Activated CD4-positive, CD25-positive, alpha-beta regulatory T cell treated with anti-CD3 and anti-CD28 coated beads, Interleukin-2, amount 50 U/mL, for 24 hours (primary cell): ENCODE results near the gene PHF20.
"Not testable (repeated sequence)": the region's sequence is repeated elsewhere in the genome, so short reads cannot be mapped to it uniquely, and the experiment has no call there.

Source experiments
- ATAC-seq, 2 donors: fragments of 150-1000 bp; cut with Tn5 transposase; one replicate each; pipeline ENCODE4 v1.10.0; 2021; ENCODE audit warnings: mild to moderate bottlenecking in 1 of 2, moderate library complexity in 1 of 2

PHF20 gene

DNA sequence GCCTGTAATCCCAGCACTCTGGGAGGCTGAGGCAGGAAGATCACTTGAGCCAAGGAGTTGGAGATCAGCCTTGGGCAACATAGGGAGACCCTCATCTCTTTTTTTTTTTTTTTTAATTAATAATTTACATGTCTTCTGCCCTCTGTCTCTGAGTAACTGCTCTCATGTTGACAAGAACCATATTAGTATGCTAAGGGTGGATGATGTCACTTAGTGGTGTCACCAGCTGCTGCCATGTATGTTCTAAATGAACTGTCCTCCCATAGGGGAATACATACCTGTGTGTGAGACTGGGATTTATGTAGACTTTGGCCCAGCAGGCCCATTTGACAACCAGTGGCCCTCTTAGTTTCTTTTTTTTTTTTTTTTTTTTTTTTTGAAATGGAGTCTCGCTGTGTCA lies 116.8 kb downstream of the PHF20 start:
- ATAC-seq: peak; percentile 53 to 64

DNA sequence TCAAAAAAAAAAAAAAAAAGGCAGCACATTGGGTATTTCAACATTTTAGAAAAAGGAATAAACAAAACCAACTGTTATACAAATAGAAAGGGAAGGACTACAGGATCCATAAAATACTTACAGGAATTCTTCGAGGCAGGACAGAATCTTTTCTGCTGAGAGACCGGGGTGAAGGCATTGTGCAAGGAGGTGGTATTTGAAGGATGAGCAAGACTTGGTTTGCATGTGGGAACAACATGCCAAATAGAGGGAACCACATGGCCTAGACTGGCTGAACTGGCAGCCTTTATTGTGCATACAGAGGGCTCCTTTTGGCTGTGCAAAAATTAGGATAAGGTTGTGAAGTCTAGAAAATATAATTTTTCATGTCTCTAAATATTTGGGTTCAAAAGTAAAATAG lies 119.6 kb downstream of the PHF20 start:
- no peak for ATAC-seq

DNA sequence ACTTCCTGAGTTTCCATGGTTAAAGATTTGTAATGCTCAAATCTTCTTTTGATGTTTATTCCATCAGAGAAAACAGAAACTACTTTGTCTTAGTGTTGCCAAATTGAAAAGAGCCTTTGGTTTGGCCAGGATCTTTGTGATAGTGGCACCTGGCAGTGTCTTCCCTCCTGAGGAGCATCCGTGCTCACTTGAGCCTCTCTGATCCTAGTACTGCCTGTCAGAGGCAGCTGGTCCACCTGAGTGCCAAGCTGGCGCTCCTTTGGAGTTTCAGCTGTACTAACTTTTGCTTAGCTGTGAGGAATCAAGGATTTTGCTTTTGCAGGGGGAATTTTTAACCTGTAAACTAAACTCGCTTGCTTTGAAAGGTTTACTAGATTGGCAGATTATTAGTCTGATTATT lies 121.1 kb downstream of the PHF20 start:
- ATAC-seq: no peak

DNA sequence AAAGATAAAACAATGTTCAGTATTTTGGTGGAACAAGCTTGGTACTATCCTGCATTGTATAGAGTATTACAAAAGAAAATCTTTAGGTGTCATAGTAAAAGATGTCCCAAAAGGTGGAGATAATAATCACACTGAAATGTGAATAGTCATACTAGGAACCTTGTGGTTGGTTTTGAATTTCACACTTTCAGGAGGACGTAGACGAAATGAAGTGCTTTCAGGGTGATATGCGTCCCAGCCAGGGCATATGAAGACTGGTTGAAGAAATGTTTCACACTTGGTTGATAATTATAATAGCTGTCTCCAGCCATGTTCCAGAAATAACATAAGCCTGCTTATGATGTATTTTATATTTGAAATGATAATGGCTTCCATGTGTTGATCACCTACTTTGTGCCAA lies 122.1 kb downstream of the PHF20 start:
- ATAC-seq: peak; percentile 73 to 85

DNA sequence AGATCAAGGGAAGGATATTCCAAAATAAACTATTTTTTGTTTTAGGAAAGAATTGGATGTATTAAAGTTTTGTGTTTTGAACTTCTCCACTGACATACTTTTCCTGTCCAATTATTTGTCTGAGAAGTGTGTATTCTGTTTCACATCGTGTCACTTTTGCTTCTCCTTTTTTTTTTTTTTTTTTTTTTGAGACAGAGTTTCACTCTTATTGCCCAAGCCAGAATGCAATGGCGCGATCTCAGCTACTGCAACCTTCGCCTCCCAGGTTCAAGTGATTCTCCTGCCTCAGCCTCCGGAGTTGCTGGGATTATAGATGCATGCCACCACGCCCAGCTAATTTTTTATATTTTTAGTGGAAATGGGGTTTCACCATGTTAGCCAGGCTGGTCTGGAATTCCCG lies 123.7 kb downstream of the PHF20 start:
- ATAC-seq: not testable (repeated sequence)

DNA sequence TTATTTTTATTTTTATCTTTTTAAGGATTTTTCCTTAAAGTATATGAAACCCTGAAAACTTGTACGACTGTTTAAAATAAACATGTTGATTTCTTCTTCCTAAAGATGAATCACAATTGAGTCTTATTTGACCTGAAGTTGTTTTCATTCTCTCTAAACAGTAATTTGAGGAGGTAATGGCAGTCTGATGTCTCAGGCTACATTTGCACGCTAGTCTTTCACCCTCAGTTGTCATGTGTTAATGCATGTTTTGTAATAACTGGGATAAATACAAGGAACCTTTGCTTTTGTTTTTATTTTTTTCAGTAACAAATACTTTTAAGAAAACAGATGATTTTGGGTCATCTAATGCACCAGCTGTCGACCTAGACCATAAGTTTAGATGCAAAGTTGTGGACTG lies 127.2 kb downstream of the PHF20 start:
- ATAC-seq: no peak

DNA sequence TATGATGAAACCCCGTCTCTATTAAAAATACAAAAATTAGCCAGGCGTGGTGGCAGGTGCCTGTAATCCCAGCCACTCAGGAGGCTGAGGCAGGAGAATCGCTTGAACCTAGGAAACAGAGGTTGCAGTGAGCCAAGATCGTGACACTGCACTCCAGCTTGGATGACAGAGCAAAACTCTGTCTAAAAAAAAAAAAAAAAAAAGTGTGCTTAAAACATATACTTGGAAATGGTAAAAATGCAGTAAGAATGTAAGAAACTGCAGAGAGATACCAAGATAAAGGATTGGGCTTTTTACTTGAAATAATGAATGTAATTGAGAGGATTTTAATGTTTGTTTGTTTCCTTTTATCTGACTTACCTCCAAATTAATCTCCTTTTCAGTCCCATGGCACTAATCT lies 129.4 kb downstream of the PHF20 start:
- not testable (repeated sequence) for ATAC-seq

DNA sequence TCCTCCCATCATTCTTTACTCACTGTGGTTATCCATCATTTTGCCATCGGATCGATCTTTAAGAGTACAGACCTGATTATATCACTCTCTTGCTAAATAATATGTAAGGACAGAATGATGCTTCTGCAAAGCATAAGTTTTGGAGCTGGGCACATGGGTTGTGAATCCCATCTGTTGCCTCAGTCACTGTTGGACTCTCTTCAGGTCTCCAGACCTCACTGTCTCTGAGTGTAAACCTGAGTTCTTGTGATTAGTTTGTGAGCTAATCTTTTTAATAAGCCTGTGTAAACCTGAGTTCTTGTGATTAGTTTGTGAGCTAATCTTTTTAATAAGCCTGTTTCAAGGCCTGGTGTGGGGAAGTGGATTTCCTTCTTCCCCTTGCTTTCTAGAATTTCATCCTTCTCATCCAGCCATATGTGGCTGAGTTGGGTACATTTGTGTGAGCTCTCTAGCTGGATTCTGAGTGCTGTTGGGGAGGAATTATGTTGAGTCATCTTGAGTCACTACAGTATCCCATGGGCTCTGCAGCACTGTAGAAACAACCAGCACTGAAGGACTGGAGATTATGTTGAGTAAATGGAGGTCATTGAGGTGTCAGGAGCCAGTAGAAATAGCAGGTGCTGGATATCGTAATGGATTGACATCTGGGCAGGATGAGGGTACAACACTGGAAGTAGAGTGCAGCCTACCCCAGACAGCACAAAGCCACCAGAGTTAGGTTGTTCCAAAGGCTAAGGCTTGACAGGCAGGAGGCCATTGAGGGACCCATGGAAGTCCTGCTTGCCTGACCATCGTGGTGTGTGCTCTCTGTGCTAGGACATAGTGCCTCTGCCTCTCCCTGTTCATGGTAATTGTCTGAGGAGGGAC lies 130.1 kb downstream of the PHF20 start:
- no peak for ATAC-seq

DNA sequence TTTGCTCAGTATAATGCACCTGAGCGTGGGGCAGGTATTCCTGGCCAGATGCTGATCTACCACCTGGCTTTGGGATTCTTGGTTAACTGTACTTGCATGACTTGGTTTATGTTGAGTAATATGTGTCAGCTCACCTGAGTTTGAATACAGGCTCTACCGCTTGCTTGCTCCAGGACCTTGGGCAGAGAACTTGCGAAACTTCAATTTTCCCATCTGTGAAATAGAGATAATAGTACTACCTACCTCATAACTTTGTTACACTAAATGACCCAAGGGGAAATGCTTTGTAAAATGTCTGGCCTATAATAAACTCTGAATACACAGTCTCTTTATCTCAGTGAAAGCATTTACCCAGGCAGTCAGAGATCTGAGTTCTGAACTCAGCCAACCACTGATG lies 130.7 kb downstream of the PHF20 start:
- no peak for ATAC-seq

DNA sequence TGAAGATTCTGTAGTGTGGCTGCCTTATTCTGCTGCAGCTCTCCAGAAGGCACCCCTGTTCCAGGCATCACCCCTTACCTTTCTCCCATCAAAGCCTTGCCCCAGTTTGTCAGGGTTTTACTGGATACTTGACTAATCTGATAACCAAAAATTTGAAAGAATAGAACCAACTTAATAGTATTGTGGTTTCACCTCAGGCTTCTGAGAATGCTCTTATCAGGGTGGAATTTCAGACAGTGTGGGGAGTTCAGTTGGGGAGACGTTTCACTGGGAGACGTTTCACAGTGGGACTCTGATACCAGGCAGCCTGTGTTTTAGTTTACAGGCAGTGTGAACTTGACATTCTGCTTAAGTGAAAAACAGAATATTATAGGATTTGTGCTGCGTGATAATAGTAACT lies 132.0 kb downstream of the PHF20 start:
- ATAC-seq: no peak

DNA sequence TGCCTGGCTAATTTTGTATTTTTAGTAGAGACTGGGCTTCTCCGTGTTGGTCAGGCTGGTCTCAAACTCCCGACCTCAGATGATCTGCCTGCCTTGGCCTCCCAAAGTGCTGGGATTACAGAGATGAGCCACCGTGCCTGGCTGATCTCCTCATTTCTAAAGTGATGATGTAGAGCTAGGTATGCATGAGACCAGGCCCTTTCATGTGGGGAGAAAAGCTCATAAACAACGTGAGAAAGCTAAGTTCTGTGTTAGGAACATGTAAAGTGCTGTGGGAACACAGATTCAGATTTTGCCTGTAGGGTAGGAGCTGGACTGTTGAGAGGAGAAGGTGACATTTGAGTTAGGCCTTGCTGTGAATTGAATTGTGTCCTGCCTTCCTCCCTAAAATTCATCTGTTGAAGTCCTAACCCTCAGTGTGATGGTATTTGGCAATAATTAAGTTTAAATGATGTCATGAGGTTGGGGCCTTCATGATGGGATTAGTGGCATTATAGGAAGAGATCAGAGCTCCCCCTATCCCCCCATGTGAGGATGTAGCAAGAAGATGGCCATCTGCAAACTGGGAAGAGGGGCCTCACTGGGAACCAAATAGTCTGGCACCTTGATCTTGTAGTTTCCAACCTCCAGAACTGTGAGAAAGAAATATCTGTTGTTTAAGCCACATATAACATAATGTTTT lies 133.3 kb downstream of the PHF20 start:
- no peak for ATAC-seq

DNA sequence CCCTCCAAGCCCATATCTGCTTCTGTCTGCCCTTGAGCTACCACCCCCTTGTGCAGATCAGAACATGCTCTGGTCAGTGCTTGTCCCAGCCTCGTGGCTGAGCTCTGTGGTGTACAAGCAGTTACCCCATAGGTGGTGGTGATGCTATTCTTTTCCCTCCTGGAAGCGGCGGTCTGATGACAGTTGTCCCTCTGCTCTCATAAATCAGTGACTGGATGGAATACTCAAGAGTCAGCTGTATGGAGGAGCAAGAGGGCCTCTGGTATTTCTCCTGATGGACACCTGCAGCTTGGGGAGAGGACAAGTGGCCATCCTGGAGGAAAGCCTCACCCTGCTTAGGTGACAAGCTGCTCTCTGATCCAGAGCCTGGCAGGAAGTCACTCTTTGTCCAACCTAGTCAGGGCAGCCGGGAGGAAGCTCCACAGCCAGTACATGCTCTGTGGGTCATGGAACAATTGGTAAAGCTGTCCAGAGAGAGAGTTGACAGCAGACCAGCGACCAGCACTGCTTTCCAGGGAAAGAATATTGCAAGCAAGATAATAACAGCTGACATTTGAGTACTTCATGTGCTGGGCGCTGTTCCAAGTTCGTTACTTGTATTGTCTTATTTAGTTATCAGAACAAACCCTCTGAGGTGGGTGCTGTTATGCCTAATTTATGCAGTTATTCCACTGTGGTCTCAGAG lies 135.3 kb downstream of the PHF20 start:
- ATAC-seq: no peak

DNA sequence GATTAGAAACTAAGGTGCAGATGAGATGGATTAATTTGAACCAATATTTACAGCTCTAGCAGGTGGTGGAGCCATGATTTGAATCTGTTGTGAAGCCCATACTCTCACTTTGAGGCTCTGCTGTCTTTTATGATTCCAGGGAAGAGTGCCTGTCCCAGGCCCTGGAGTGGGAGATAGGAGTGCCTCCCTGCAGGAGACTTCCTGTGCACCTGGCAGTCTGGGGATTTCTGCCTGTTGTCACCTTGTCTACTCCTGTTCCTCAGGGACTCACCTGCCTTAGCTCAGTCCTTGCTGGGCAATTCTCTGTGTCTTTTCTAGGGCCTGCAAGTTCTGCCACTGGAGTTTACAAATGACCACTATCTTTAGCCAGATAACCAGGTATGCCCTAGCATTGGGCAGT lies 136.2 kb downstream of the PHF20 start:
- no peak for ATAC-seq

DNA sequence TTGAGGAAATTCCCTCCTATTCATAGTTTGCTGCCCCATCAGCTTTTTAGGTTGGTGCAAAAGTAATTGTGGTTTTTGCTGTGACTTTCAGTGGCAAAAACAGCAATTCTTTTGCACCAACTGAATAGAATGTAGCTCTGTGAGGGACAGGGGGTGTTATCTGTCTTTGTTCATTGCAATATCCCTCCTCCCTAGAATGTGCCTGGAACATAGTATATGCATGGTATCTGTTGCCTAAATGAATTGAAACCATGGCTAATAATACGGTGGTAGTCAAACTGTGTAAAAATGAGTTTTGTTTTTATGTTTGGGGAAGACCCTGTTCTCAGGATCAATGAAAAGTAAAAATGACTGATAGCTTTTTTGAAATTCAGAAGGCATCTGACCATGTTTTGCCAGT lies 137.4 kb downstream of the PHF20 start:
- peak in 1 of 2 donors; percentile 71 for ATAC-seq

DNA sequence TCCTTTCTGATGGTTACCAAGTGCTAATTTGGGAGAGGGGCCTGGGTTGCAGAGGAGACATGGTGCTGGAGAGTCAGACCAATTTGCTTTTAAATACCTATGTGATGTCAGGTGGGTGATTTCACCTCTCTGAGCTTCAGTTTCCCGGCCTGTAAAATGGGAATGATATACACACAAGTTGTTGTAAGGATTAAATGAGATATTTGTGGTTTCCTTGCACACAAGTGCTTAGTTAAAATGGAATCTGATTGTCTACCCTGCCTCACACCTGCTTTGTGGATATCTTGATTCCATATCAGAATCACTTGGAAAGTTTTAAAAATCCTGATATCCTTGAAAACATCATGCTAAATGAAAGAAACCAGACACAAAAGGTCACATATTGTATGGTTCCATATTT lies 138.0 kb downstream of the PHF20 start:
- no peak for ATAC-seq

DNA sequence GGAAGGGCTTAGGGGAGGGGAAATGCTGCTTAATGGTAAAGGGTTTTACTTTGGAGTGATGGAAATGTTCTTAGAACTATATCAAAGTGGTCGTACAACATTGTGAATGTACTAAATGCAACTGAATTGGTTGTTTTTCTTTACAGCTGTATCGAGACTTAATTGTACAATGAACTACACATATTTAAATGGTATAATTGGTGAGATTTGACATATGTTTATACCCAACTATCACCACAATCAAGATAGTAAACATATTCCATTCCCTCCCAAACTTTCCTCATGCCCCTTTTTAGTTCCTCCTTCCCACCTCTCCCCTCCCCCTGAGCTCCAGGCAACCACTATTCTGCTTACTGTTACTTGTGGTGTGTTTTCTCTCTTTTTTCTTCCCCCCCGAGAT lies 138.4 kb downstream of the PHF20 start:
- ATAC-seq: no peak

DNA sequence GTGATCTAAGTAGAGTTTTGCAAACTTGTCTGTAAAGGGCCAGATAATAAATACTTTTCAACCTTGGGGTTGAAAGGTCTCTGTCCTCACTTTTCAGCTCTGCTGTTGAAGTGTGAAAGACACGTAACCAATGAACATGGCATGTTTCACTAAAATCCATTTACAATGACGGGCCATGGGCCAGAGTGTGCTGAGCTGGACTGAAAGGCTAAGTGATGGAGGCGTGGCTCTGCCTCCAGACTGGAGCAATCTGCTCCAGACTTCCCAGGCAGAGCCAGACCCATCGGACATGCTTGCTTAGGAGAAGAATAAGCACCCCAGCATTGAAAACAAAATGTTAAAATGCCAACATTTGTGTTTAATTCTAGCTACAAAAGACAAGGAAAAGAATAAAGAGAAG lies 141.1 kb downstream of the PHF20 start:
- no peak for ATAC-seq

DNA sequence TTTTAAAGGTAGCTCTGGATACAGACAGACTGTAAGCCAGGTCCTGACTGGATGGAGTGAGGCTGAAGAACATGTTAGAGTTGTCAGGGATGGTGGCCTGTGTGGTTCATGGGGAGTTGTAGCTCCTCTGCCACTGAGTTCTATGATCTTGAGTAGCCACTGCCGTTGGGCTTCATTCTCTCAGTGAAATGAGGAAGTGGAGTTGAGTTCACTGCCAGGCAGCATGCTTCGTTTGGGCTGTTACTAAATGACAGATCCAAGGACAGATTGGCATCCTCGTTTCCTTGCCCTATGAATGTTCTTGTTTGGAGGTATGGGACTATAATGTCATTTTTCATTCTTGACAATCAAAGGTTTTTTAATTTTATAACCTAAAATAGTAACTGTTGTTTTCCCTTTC lies 145.3 kb downstream of the PHF20 start:
- no peak for ATAC-seq

DNA sequence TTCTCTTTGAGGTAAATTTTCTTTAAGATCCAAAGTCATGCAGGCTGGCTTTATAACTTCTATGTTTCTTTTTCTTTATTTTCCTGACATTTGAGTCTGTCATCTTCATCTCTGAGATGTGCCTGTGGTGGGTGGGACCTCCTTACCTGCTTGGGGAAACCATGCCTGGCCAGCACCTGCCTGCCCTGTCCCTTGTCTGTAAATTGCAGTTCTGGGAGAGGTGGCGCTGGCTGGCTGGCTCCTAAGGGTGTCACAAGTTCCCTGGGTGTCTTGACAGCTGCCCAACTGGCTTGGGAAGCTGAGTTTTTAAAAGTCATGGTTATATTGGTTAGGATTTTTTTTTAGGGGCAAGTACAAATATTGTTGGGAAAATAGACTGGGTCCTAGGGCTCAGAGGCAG lies 146.2 kb downstream of the PHF20 start:
- ATAC-seq: no peak

DNA sequence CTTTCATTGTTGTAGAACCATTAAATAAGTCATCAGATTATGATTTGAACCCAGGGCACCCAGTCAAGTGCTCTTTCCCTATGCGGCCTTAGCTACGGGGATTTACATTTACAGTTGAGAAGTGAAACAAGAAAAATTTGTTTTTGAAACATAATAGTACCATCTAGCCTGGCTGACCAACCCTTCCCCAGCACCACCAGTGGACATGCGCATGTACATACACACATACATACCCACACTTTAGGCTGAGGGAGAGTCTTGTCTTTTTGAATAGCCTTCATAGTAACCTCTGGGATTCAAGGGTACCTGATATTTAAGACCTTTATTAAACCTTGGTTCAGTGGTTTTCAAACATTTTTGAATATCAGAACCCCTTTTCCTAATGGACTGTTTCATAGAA lies 148.7 kb downstream of the PHF20 start:
- no peak for ATAC-seq

DNA sequence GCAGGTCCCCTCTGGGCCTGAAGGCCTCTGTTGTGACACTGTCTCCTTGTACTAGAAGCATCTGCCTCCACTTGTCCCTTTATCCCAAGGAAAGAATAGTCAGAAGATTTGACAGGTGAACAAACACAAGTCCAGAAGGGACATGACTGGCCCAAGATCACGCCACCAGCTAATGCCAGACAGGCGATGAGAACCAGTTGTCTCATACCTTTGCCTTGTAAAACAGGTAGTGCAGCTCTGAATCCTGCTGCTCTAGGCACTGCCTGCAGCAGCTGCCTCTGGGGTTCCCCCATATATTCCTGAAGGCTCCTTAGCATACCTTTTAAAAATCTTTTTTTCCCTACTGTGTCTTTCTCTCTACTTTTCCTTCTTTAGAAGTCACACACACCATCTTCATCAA lies 157.5 kb downstream of the PHF20 start:
- ATAC-seq: no peak

DNA sequence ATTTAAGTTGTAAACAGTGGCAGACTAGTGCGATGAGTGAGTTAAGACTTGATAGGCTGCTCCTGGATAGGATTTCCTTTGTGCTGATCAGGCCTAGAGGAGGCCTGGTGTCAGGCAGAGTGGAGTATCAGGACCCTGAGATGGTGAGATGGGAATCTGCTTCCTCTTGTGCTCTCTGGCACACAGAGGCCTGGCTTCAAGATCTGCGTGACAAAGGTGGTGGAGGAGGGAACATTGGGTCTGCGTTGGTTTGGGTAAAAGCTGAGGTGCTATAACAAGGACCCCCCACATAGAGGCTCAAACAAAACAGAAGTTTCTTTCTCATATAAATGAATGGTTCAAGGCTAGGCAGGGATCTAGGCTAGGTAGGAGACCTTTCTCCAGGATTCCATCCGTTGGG lies 162.2 kb downstream of the PHF20 start:
- ATAC-seq: no peak

DNA sequence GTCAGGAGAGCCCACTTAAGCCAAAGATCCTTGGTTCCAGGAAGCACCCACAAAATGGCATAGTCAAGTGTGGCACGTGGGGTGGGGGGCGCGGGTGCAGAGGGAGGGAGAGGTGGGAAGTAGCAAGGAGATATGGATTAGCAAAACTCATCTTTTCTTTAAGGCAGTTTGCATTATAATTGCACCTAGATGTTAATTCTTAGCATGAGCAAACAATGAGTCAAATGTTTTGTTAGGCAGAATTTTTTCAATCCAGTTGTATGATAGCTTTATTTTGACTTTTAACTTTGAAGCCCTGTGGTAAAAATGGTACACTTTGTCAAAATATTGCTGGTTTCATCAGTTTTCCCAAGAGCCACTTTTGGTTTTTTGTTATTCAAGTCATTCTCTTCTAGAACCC lies 167.4 kb downstream of the PHF20 start:
- ATAC-seq: no peak

DNA sequence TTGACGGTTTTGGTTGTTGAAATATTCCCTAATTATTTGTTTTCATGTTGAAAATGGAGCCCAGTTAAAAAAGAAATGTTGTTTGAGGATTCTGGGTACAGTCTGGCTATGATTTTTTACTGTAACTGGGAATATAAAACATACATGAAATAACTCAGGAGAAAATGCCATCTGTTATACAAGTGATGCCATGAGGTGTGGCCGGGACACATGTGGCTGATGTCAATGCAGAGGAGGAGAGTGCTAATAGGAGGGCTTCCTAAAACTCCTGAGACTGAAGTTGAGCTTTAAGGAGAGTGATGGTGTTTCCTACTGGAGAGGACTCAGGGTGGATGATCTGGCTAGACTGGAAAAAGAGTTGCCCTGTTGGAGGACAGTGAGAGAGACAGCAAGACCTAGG lies 169.8 kb downstream of the PHF20 start:
- no peak for ATAC-seq
